ENCODE measurements around the gene ITGA6.
A peak's percentile ranks its signal among the peaks of the same experiment; 100 is the strongest.

DNA sequence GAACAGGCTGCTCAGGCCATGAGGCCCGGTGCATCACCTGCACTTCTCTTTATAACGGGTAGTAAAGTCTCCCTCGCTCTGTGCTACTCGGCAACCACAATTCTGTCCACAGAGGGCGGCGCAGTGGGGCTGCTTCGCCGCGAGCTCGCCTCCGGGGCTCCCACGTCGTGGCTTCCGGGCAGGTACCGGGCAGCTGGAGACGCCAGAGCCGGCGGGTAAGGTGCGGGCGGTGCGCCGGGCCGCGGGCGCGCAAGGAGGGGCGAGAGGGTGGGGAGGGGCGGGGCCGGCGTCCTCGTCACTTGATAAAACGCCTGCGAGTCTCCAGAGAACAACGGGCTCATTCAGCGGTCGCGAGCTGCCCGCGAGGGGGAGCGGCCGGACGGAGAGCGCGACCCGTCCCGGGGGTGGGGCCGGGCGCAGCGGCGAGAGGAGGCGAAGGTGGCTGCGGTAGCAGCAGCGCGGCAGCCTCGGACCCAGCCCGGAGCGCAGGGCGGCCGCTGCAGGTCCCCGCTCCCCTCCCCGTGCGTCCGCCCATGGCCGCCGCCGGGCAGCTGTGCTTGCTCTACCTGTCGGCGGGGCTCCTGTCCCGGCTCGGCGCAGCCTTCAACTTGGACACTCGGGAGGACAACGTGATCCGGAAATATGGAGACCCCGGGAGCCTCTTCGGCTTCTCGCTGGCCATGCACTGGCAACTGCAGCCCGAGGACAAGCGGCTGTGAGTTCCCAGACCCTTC, at the start of gene ITGA6:
- 0 out of 2 replicates have a peak, but pooled peaks have one; percentile 22 for TF ChIP-seq POLR2AphosphoS5 (IDR thresholded peaks at IDR 0.05; ENCODE audit: borderline replicate concordance, low read depth, low read length)
- TF ChIP-seq EZH2 (IDR thresholded peaks at IDR 0.05): no peak
- TF ChIP-seq FOXP2 (optimal IDR thresholded peaks at IDR 0.05; ENCODE audit: control extremely low read depth, extremely low read length, insufficient read depth): no peak

All from SK-N-MC (cell line).